ENCODE results near the gene ANKS6.

ANKS6 gene

DNA sequence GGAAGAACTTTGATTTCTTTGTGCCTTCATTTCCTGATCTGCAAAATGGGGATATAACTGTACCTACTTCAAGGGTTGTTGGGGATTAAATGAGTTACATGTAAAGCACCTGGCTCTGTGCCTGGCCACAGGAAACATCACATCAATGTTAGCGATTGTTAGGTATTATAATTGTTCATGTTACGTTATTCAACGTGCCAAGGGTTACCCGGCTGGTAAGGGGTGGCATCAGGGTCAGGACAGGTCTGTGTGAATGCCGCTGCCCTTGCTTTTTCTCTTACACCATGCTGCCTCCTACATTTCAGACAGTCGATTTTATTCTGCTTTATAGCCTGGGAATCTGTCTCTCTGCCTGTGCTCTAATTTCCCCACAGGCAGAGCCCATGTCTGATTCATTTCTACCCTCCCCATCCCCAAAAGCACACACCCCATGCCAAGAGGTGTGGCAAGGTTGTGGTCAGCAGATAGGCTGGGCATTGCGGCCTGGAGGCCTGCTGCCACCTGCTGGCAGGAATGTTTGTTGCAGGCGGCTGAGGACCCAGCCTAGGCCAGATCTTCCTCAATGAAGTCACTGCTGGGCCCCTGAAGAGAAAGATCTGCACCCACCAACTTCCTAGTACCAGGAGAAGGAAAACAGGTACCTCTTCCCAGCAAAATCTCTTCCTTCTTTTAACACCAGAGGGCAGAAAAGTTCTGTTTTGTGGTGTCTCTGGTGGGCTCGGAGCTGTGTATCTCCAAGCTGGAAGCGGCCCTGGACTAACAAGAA is 5.3 kb downstream of the ANKS6 start:
- DNase-seq: peak; percentile 83 to 84 (median 84)

DNA sequence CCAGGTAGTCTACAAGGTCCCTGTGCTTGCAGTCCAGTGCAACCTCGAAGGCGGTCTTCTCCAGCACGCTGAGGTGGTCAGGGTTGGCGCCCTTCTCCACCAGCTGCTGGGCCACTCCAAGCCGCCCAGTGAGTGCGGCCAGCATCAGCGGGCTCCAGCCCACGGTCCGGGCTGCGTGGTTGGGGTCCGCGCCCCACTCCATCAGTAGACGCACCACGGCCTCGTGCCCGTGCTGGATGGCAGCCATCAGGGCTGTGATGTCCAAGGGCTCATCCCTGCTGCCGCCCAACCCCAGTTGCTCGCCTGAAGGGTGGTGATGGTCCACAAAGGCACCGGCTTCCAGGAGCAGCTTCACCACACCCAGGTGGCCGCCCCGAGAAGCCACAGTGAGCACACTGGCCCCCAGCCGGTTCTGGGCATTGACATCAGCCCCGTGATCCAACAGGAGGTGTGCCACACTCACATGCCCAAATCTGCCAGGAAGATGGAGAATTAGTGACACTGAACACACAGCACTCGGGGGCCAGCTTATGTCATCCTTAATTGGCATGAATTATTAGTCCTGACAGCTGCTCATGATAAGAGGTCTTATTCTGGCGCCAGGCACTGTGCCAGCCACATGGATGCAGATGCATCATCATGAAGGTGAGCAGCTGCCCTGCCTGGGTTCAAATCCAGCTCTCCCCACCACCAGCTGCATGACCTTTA is 6.1 kb downstream of the ANKS6 start:
- DNase-seq: no peak

DNA sequence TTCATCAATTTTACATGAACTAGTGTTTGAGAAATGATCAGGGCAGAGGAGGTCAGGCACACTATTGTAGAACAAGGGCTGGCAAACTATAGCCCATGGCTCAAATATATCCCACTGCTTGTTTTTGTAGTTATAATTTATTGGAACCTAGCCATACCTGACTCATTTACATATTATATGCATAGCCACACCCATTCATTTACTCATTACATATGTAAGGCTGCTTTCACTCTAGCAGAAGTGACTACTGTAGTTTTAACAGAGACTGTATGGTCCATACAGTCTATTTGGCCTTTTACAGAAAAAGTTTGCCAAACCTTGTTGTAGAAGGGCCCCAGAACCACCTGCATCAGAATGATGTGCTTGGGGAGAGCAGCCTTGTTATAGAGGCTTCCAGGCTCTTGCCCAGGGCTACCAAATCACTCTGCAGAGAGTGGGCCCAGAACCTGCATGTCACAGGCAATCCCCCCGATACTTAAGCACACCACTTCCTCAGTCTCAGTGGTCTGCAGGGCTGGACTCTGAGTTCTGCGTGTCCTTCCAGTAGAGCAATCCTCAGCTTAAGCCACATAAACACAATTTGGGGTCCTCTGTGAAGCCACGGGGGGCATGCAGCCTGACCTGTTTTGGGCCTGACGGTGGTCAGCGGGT is 6.7 kb downstream of the ANKS6 start:
- DNase-seq: no peak

DNA sequence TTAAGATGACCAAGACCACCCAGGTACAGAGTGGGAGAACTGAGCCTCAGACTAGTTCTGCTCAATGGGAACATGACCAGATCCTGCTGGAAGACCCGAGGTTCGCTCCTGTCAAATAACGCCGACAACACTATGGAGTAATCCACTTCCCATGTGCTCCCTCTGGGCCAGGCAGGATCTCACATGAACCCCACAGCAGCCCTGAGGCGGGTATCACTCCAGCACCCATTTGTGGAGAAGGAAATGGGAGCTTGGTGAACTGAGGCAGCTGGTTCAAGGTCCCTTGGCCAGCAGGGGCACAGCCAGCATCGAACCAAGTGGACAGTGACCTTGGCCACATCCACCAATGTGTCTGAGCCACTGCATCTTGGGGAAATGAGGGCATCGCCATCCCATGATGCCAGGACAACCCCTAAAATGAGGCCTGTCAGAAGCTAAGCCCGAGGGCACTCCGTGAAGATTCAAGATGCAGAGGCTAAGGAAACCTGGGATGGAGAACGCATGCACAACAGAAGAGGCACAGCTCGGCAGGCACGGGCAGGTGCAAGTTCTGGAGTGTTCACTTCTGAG is 8.5 kb downstream of the ANKS6 start:
- DNase-seq: no peak

DNA sequence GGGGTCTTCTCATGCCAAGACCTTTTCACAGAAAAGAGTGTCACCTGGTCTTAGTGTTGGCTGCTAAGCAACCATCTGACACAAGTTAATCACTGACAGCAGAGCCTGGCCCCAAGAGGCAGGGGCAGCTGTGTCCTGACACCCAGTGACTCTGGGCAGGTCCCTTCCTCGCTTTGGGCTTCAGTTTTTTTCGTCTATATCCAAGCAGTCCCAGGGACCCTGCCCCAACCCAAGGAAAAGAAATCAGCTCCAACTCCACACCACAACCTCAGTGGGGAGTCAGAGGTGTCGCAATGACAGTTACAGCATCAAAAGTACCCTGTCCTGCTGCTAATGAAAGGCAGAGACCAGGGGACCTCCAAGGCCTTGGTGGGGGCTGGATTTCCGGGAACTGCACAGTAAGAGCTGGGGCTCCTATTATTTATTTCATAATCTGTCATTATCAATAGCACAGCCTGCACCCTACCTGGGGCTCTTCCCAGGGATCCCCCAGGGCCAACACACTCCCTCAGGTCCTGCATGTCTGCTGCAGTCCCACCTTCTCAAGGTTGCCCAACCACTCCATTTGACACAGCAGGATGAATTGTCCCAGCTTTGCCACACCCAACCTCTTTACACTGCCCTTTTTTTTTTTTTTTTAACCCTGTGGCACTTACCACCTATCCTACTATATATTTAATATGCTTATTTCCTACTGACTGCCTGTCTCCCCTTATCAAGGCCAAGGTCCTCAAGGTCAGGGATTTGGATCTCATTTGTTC is 9.4 kb downstream of the ANKS6 start:
- no peak for DNase-seq

DNA sequence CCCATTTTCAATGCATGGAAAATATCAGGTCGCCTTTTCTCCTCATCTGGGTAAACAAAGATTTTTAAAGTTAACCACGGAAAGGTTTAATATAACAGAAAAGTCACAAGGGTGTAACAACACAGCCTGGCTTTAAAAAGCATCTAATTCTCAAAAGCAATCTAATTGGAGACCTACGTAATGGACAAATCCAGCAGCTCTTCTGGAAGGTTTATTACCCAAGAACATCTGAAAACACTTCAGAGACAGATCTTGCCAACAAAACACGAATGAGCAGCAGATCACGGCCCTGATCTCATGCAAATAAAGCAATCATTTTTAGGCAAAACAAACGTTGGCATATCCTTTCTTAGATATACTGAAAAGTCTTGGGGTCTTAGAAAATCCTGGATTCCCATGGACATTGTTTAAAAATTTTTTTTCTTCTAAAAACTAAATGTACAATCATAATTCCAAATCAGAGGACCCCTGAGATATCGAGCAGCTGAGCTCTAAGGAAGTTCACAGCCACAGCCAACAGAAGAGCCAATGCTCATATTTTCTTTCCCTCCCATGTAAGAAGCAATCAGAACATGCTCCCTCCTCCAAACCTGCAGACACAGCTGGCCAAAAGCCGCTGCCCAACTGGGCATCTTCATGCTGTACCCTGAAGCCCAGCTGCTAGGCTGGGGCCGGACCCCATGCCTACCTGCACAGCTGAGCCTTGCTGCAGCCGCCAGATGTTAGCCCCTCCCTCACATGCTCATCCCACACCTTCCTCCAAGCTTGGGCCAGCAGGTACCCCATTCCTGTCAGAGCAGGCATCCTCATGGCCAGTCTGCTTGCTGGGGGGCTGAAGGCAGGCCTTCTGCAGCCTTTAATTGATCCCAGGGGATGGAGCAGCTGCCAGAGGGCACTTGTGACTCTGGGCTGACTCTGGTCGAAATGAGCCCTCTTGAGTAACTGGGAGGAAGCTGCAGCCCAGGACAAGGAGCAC is 11.2 kb downstream of the ANKS6 start:
- no peak for DNase-seq

DNA sequence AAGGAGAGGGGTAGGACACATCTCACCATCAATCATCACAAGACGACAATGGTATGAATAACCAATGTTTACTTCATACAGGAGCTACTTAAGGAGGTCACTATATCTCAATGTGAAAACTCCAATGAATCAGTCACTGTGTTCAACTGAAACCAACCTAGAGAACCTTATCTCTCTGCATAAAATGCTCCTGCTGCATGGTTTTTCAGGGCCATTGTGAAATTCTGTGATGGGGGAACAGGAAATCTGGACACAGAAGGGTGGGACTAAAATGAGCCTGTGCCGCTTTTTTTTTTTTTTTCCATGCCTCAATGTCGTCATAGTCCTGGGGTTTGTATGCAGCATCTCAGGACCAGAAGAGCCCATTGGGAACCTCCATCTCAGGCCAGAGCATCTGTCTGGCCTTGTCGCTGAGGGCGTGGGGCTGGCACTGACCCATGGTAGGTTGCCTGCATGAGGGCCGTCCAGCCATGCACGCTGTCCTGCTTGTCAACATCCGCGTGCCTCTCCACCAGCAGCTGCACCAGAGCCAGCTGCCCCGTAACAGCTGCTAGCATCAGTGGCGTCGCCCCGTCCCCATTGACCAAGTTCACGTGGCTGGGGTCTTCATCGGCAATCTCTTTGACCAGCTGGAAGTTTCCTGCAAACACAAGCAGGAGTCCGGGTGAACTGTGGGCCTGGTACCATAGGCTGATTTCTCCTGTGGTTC is 12.7 kb downstream of the ANKS6 start:
- DNase-seq: no peak

DNA sequence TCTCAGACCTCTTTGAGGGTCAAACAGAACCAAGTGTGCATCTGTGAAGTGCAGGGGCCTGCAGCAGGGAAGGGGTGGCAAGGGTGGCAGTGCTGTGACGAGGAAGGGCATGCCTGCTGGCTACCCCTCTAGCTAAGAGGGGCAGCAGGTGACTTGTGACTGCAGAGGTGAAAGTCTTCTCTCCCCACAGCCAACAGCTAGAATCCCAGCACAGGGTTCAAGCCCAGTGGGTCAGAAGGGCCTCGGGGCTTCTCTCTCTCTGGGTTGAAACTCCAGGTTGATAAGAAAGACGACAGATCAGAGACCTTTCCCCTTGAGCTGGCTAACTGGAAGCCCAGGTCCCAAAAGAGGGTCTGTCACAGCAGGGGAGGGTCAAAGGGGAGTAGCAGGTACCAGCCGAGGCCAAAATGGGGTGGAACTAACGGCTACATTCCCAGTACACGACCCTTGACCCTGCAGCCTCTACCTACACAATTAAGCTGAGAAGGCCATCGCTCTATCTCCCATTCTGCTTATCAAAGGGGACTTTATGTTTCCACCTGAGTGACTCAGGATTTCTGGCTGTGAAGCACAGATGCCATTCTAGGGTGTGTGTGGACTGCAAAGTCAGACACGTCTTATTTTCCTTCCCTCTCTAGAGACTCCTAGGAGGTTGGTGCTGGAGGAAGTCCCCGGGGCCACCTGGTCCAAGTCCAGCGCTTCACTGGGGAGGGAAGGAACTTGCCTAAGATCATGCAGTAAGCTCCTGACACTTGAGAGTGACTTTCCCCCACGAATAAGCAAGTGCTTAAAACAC is 14.6 kb downstream of the ANKS6 start:
- peak in 1 of 3 donors; percentile 40 for DNase-seq

DNA sequence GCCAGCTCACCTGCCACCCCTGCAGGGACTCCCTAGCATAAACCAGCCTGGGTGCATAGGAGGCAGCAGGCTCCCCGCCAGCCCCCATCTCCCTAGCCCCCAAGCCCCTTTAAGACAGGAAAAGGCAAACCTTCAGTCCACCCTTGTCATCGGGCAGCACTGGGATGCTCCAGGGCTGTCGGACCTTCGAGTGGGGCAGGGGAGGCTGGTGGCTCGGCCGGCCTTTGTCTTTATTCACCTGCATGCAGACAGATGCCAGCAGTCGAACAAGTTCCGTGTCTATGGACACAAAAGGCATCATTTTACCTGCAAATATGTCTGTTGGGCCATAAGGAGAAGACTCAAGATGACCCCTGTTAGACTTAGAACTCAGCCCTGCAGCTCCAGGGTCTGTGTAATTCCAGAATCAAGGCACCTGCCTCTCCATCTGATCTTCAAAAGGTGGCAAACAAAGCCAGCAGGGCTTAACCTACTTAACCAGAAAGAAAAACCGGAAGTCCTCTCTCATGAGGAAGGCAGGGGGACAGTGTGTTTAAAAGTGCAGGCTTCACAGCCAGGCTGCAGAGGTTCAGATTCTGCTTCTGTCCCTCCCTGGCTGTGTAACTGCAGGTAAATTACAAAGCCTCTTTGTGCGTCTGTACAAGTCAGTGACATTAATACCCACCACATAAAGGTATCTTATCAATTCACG is 16.2 kb downstream of the ANKS6 start:
- no peak for DNase-seq

DNA sequence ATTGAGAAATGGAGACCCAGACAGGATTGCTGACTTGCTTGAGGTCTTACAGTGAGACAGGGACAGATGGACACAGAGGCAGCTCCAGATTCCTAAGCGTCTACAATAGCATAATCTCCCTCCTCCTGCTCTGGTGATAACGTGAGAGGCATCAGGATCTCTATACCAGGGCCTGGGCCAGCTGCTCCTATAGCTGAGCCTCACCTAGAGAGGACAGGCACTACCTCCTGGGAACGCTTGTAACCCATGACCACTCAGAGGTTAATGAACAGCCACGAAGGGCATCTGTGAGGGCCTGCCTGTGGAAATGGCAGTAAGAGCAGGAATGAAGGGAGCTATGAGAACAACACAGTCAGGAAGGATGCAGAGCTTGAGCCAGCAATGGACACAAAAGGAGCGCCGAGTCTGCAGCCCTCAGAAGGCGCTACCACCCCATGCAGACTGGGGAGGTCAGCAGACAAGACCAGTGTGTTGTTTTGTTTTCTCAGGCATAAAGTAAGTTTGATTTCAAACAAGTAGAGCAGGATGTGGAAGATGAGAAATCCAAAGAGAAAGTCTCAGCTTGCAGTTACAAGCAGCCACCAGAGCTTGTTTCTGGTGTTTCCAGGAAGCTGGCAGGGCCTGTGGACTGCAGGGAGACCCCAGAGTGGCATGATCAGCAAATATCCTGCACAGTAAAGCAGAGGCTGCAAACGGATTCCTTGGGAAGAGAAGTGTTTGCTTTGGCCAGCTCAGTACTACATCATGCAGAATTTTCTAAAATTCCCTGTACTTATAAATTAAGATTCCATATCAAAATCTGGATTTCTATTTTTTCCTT is 17.4 kb downstream of the ANKS6 start:
- no peak for DNase-seq

DNA sequence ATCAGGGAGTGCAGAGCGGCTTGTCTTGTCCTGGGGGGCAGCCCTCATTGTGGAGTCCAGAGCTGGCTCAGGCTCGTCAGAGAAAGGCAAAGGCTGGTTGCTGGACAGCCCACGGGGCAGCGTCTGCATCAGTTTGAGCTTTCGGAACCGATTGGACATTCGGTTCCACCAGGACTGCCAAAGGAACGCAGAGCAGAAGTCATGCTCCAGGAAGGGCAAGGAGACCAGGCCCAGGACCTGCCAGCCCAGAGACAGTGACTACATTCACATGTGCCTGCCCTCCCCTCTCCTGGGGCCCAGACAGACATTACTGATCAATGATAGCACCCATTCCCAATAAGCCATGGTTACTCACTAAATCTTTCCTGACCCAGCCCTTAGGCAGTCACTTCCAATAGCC is 18.1 kb downstream of the ANKS6 start:
- DNase-seq: no peak

DNA sequence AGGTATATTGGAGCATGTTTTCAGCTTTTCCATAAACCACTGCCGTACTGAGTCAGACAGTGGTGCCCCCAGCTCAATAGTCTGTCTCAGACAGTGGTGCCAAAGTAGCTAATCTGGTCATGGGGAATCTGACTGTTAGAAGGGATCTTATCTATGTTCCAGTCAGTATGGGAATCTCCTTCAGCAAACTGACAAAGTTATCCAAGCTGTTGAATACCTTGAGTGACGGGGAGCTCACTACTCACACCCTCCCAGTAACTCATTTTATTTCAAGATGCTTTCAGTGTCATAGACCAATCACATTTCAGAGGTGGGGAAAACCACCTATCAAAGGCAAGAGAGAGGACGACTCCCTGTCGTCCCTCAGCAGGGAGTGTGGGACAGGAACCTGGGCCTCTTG is 18.7 kb downstream of the ANKS6 start:
- no peak for DNase-seq

DNA sequence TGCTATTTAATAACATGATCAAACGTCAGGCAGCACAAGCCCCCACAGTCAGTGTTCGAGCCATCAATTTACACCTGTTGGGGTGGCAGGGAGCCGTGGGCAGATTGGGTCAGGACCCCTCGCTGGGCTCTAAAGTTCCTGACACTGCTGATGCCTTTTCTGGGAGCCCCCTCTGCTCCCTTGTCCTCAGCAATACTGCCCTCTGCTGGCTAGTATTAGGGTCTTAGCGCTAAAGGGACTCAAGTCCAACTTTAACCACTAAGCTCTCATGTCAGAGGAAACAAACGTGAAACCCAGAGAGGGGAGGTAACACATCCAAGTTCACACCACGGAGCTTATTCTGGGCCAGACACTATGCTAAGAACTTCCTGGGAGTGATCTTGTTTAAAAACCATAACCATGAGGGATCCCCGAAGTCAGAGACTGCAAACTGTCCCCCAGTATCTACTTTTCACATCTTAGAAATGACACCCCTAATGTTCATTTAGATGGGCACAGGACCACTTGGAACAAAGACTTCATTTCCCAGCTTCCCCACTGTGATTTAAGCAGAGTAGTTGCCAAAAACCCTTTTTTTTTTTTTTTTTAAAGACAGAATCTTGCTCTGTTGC is 20.4 kb downstream of the ANKS6 start:
- peak; percentile 79 to 86 (median 86) for DNase-seq

DNA sequence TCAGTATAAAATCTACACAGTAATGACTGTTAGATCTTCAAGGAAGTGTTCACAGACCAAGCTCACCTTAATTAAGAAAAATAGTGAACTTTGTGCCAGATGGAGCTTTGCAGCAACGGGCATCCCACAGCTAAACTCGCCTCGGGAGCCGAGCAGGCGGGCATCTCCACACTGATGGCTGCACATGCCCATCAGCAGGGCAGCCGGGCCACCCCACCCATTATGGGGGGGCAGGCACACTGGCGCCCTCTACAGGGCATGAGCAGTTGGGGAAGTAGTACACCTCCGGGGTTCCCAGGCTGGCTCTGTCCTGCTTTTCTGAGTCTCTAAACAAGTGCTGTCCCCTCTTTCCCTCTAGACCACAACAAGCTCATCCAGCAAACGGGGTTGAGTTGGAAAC is 21.6 kb downstream of the ANKS6 start:
- DNase-seq: peak; percentile 56 to 78 (median 65)

DNA sequence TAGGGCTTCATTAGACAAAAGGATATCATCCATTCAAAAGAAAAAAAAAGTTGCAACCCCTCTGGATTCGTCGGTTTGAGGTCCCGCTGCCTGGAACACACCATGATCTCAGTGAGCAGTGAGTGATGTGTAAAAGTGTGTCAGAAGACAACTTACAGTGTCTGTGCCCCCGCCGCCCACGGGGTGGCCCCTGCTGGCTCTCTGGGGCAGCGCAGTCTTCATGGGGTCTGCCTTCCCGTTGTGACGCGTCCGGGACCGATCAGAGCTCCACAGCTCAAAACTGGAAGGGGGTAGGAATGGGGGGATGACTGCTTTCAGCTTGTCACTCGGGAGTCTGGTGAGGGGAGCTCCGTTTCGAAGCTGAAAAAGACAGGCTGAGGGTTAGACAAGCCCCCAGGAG is 22.6 kb downstream of the ANKS6 start:
- DNase-seq: no peak

DNA sequence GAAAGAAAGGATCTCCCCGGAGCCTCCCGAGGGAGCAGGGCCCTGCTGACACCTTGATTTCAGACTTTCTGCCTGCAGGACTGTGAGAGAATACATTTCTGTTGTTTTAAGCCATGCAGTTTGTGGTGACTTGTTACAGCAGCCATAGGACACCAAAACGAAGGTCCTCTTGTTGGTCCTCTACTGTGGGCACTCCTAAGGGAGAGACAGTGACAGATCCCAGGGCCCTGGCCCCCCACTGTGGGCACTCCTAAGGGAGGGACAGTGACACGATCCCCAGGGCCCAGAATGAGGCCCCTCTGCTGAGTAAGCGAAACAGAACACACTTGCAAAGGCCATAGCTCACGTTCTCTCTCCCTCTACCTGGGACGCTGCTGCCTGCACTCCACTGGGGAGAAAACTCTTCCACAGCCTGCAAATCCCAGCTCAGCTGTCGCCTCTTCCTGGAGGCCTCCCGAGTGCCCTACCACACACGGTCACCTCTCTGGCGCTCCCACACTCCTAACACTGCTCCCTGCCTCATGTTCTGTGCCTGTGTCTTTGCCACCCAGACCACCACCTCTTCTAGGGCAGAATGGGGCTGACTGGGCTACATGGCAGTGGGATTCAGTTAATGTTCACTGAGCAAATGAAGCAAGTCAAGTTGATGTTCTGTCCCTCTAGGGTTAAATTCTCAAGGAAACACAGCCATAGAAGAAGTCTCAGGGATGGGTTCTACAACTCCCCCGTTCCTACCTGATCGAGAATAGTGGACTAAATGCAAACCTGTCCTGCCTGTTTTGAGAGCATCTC is 23.8 kb downstream of the ANKS6 start:
- DNase-seq: no peak

DNA sequence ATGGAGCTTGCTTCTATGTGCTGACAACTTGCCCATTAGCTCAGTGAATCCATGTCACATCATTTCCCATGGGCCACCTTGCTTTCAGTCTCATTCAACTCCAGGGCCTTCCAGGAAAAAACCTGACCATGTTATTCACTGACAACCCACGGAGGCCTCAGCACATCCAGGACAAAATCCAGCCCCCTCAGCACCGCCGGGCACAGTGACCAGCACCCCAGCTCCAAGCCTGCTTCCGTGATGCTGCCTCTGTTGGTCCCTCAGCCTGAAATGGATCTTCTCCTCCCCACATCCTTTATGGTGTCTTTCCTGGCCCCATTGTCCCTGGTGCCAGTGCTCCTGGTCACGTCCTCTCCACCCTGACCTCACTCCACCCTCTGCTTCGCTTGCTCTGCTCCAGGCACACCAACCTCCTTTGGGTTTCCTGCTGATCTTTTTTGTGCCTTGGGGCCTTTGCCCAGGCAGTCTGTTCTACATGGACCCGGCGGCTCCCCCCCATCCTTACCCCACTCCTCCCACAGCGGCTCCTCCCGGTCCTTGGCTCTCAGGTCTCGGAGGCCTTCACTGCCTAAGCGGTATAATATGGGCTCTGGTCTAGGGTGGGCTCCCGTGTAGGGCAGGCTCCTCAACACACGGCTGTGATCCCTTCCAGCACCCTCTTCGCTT is 25.0 kb downstream of the ANKS6 start:
- no peak for DNase-seq

Data from suppressor macrophage treated with lipopolysaccharide for 1 hour (primary cell).